AG09319 (cell line): ENCODE results near the gene STX8.

Experiments
- DNase-seq: peaks from one replicate; pipeline ENCODE4 v3.0.0-alpha.2; 2010; ENCODE audit warnings: low read depth; ENCODE audit errors: extremely low read depth
- CTCF ChIP-seq: IDR thresholded peaks from 2 replicates; pipeline ENCODE4 v1.5.1; 2011; ENCODE audit warnings: low read depth, mild to moderate bottlenecking, inconsistent platforms, low read length, moderate library complexity

The STX8 gene

GRCh38 chr17:9298776-9299295 is 276.8 kb downstream of the STX8 start:
- no peak for DNase-seq
- TF ChIP-seq CTCF = no peak

- no peak for TF ChIP-seq CTCF
- no peak for DNase-seq
Measured at GRCh38 chr17:9298135-9298534, 277.5 kb downstream of the STX8 start.

GRCh38 chr17:9294661-9295210 is 280.9 kb downstream of the STX8 start:
- DNase-seq = no peak
- TF ChIP-seq CTCF = no peak

- TF ChIP-seq CTCF = no peak
- no peak for DNase-seq
Measured at GRCh38 chr17:9292561-9292941, 283.1 kb downstream of the STX8 start.

- peak; percentile 75 for TF ChIP-seq CTCF
- peak; percentile 3 for DNase-seq
Measured at GRCh38 chr17:9291912-9292560, 283.6 kb downstream of the STX8 start.

GRCh38 chr17:9290226-9290613 is 285.4 kb downstream of the STX8 start:
- no peak for DNase-seq
- TF ChIP-seq CTCF = no peak

- no peak for DNase-seq
- TF ChIP-seq CTCF = no peak
Measured at GRCh38 chr17:9287306-9287705, 288.3 kb downstream of the STX8 start.
